Rectal smooth muscle tissue (tissue), 1 donor: ENCODE measurements around the gene DMXL1.
"Not testable (repeated sequence)": the region's sequence is repeated elsewhere in the genome, so short reads cannot be mapped to it uniquely, and the experiment has no call there.

Experiments used
- H3K27ac ChIP-seq: one replicate; pipeline ENCODE4 v1.7.0; 2013; ENCODE audit warnings: low read depth, low read length, inconsistent platforms
- H3K27me3 ChIP-seq: one replicate; pipeline ENCODE4 v1.7.0; 2013; ENCODE audit warnings: low read length; ENCODE audit not compliant: control insufficient read depth, insufficient read depth
- H3K36me3 ChIP-seq: one replicate; pipeline ENCODE4 v1.7.0; 2013; ENCODE audit warnings: low read length; ENCODE audit not compliant: control insufficient read depth, insufficient read depth
- H3K4me1 ChIP-seq: one replicate; pipeline ENCODE4 v1.7.0; 2013; ENCODE audit warnings: low read length; ENCODE audit not compliant: control insufficient read depth, insufficient read depth
- H3K4me3 ChIP-seq: one replicate; pipeline ENCODE4 v1.7.0; 2013; ENCODE audit warnings: low read length
- H3K9ac ChIP-seq: one replicate; pipeline ENCODE4 v1.7.0; 2013; ENCODE audit warnings: low read length

Gene DMXL1

GRCh38 chr5:119239119-119239417, 168.2 kb downstream of the DMXL1 start:
- Histone ChIP-seq H3K27me3 (no peaks in the 10 kb centered on the region), H3K9ac (no peak overlapping the region), H3K4me3 (no peak overlapping the region), H3K27ac (no peak overlapping the region), H3K4me1 (no peaks in the 10 kb centered on the region), H3K36me3 (peaks cover 3% of the 10 kb centered on the region)

GRCh38 chr5:119239826-119240225, 168.9 kb downstream of the DMXL1 start:
- H3K36me3 ChIP-seq, H3K4me1 ChIP-seq, H3K9ac ChIP-seq, H3K27me3 ChIP-seq, H3K4me3 ChIP-seq, H3K27ac ChIP-seq: not testable (repeated sequence)

- no peaks in the 10 kb centered on the region for H3K36me3 ChIP-seq
Measured at GRCh38 chr5:119243888-119244287, 173.0 kb downstream of the DMXL1 start.

GRCh38 chr5:119250946-119251901, 180.3 kb downstream of the DMXL1 start:
- no peaks in the 10 kb centered on the region for H3K36me3 ChIP-seq
- H3K4me1 ChIP-seq = no peaks in the 10 kb centered on the region
- H3K4me3 ChIP-seq = no peak overlapping the region
- H3K27me3 ChIP-seq = no peaks in the 10 kb centered on the region
- no peak overlapping the region for H3K27ac ChIP-seq
- no peak overlapping the region for H3K9ac ChIP-seq

More at GRCh38 chr5:119243888-119244287, 173.0 kb downstream of the DMXL1 start:
- no peak overlapping the region for H3K4me3 ChIP-seq
- no peak overlapping the region for H3K27ac ChIP-seq
- no peaks in the 10 kb centered on the region for H3K4me1 ChIP-seq
- H3K9ac ChIP-seq = no peak overlapping the region
- no peaks in the 10 kb centered on the region for H3K27me3 ChIP-seq

GRCh38 chr5:119255571-119256356, 184.9 kb downstream of the DMXL1 start:
- Histone ChIP-seq H3K36me3 (no peaks in the 10 kb centered on the region), H3K9ac (no peak overlapping the region), H3K27me3 (no peaks in the 10 kb centered on the region), H3K4me3 (no peak overlapping the region), H3K27ac (no peak overlapping the region), H3K4me1 (no peaks in the 10 kb centered on the region)

- H3K4me1 ChIP-seq = no peaks in the 10 kb centered on the region
- H3K27ac ChIP-seq = no peak overlapping the region
- no peak overlapping the region for H3K4me3 ChIP-seq
- no peaks in the 10 kb centered on the region for H3K27me3 ChIP-seq
- no peaks in the 10 kb centered on the region for H3K36me3 ChIP-seq
- H3K9ac ChIP-seq = no peak overlapping the region
Measured at GRCh38 chr5:119257613-119258012, 186.7 kb downstream of the DMXL1 start.

- no peak overlapping the region for H3K4me3 ChIP-seq
- H3K4me1 ChIP-seq = no peaks in the 10 kb centered on the region
- no peaks in the 10 kb centered on the region for H3K36me3 ChIP-seq
- no peak overlapping the region for H3K27ac ChIP-seq
- no peaks in the 10 kb centered on the region for H3K27me3 ChIP-seq
- H3K9ac ChIP-seq = no peak overlapping the region
Measured at GRCh38 chr5:119263639-119264038, 192.8 kb downstream of the DMXL1 start.

GRCh38 chr5:119264186-119264585, 193.3 kb downstream of the DMXL1 start:
- Histone ChIP-seq H3K27ac (no peak overlapping the region), H3K27me3 (no peaks in the 10 kb centered on the region), H3K4me1 (no peaks in the 10 kb centered on the region), H3K4me3 (no peak overlapping the region), H3K9ac (no peak overlapping the region), H3K36me3 (no peaks in the 10 kb centered on the region)

GRCh38 chr5:119267958-119268386, 197.1 kb downstream of the DMXL1 start:
- Histone ChIP-seq H3K36me3 (no peaks in the 10 kb centered on the region), H3K27me3 (no peaks in the 10 kb centered on the region), H3K4me3 (peak overlapping the region; percentile 98), H3K4me1 (no peaks in the 10 kb centered on the region), H3K9ac (peak overlapping the region; percentile 82), H3K27ac (peak overlapping the region; percentile 93)

GRCh38 chr5:119268387-119269060, 197.6 kb downstream of the DMXL1 start:
- Histone ChIP-seq H3K36me3 (no peaks in the 10 kb centered on the region), H3K9ac (peak overlapping the region; percentile 82), H3K4me1 (no peaks in the 10 kb centered on the region), H3K4me3 (peak overlapping the region; percentile 98), H3K27ac (peak overlapping the region; percentile 93), H3K27me3 (no peaks in the 10 kb centered on the region)

GRCh38 chr5:119269061-119269944, 198.4 kb downstream of the DMXL1 start:
- peak overlapping the region; percentile 53 for H3K9ac ChIP-seq
- H3K27ac ChIP-seq = peak overlapping the region; percentile 93
- H3K27me3 ChIP-seq = no peaks in the 10 kb centered on the region
- peaks cover 3% of the 10 kb centered on the region for H3K4me1 ChIP-seq
- no peaks in the 10 kb centered on the region for H3K36me3 ChIP-seq
- peak overlapping the region; percentile 98 for H3K4me3 ChIP-seq
